ENCODE data around the gene SPATA31C1. TPM values are rescaled to one million over a fixed set of nuclear protein-coding genes. Genes with fewer than 3 reads are reported as not detected.
"Not testable (repeated sequence)": the region's sequence is repeated elsewhere in the genome, so short reads cannot be mapped to it uniquely, and the experiment has no call there.

Gene SPATA31C1
- total RNA-seq, 2 donors from 2014 or later, result not detected

- H3K36me3 Mint-ChIP-seq, result no peaks in the 10 kb centered on the region
- no peak for DNase-seq (ENCODE audit: low spot score)
- peaks cover 10 to 27% of the 10 kb centered on the region in 2 donors for H3K27me3 Mint-ChIP-seq
- no peak overlapping the region for H3K27ac Mint-ChIP-seq
- no peak for ATAC-seq
- no peaks in the 10 kb centered on the region for H3K4me1 Mint-ChIP-seq (ENCODE audit: low read depth in 2 of 2)
- no peaks in the 10 kb centered on the region for H3K9me3 Mint-ChIP-seq
- H3K4me3 Mint-ChIP-seq, result no peak overlapping the region
Observed at GRCh38 chr9:87890837-87891236, 26.9 kb upstream of the SPATA31C1 start.

- Mint-ChIP-seq H3K4me1 (ENCODE audit: low read depth in 2 of 2) (no peaks in the 10 kb centered on the region), H3K27me3 (peaks cover 10 to 27% of the 10 kb centered on the region in 2 donors), H3K9me3 (no peaks in the 10 kb centered on the region), H3K36me3 (no peaks in the 10 kb centered on the region), H3K4me3 (no peak overlapping the region), H3K27ac (no peak overlapping the region)
- no peak for DNase-seq (ENCODE audit: low spot score)
- no peak for ATAC-seq
Observed at GRCh38 chr9:87891754-87892153, 26.0 kb upstream of the SPATA31C1 start.

- H3K9me3 Mint-ChIP-seq, result peaks cover 3% of the 10 kb centered on the region
- H3K36me3 Mint-ChIP-seq, result no peaks in the 10 kb centered on the region
- DNase-seq (ENCODE audit: low spot score) (no peak), ATAC-seq (no peak)
- peaks cover 17 to 35% of the 10 kb centered on the region in 2 donors for H3K27me3 Mint-ChIP-seq
- no peak overlapping the region for H3K27ac Mint-ChIP-seq
- no peak overlapping the region for H3K4me3 Mint-ChIP-seq
- H3K4me1 Mint-ChIP-seq (ENCODE audit: low read depth in 2 of 2), result no peaks in the 10 kb centered on the region
Observed at GRCh38 chr9:87892956-87893355, 24.8 kb upstream of the SPATA31C1 start.

- no peaks in the 10 kb centered on the region for H3K36me3 Mint-ChIP-seq
- H3K9me3 Mint-ChIP-seq, result peaks cover 3% of the 10 kb centered on the region
- H3K4me3 Mint-ChIP-seq, result no peak overlapping the region
- H3K4me1 Mint-ChIP-seq (ENCODE audit: low read depth in 2 of 2), result no peaks in the 10 kb centered on the region
- DNase-seq (ENCODE audit: low spot score) (no peak), ATAC-seq (no peak)
- H3K27me3 Mint-ChIP-seq, result peaks cover 25 to 55% of the 10 kb centered on the region in 2 donors
- H3K27ac Mint-ChIP-seq, result no peak overlapping the region
Observed at GRCh38 chr9:87894998-87895625, 22.6 kb upstream of the SPATA31C1 start.

GRCh38 chr9:87896891-87897290 lies 20.9 kb upstream of the SPATA31C1 start:
- H3K36me3 Mint-ChIP-seq, result peaks cover 7% of the 10 kb centered on the region
- DNase-seq (ENCODE audit: low spot score) (no peak), ATAC-seq (no peak)
- no peaks in the 10 kb centered on the region for H3K4me1 Mint-ChIP-seq (ENCODE audit: low read depth in 2 of 2)
- H3K27ac Mint-ChIP-seq, result no peak overlapping the region
- H3K4me3 Mint-ChIP-seq, result no peak overlapping the region
- peaks cover 3% of the 10 kb centered on the region for H3K9me3 Mint-ChIP-seq
- H3K27me3 Mint-ChIP-seq, result peaks cover 22 to 56% of the 10 kb centered on the region in 2 donors

GRCh38 chr9:87898151-87898550 lies 19.6 kb upstream of the SPATA31C1 start:
- Mint-ChIP-seq H3K4me3 (no peak overlapping the region), H3K4me1 (ENCODE audit: low read depth in 2 of 2) (no peaks in the 10 kb centered on the region), H3K36me3 (peaks cover 9% of the 10 kb centered on the region), H3K9me3 (peaks cover 6% of the 10 kb centered on the region), H3K27ac (no peak overlapping the region), H3K27me3 (peaks cover 25 to 57% of the 10 kb centered on the region in 2 donors)
- DNase-seq (ENCODE audit: low spot score) (no peak), ATAC-seq (no peak)

- ATAC-seq; DNase-seq (ENCODE audit: low spot score); H3K4me1 Mint-ChIP-seq (ENCODE audit: low read depth in 2 of 2); H3K4me3 Mint-ChIP-seq; H3K9me3 Mint-ChIP-seq; H3K27ac Mint-ChIP-seq: not testable (repeated sequence)
- H3K27me3 Mint-ChIP-seq, result peaks cover 26 to 58% of the 10 kb centered on the region in 2 donors
- peaks cover 18% of the 10 kb centered on the region for H3K36me3 Mint-ChIP-seq
Observed at GRCh38 chr9:87902371-87902770, 15.4 kb upstream of the SPATA31C1 start.

GRCh38 chr9:87909310-87910041 lies 8.3 kb upstream of the SPATA31C1 start:
- no peaks in the 10 kb centered on the region for H3K9me3 Mint-ChIP-seq
- ATAC-seq, result peak; percentile 43 to 64
- peaks cover 10 to 31% of the 10 kb centered on the region in 2 donors for H3K27me3 Mint-ChIP-seq
- H3K27ac Mint-ChIP-seq, result no peak overlapping the region
- H3K36me3 Mint-ChIP-seq, result peaks cover 7% of the 10 kb centered on the region
- H3K4me3 Mint-ChIP-seq, result no peak overlapping the region
- no peaks in the 10 kb centered on the region for H3K4me1 Mint-ChIP-seq (ENCODE audit: low read depth in 2 of 2)
- no peak for DNase-seq (ENCODE audit: low spot score)

- DNase-seq (ENCODE audit: low spot score) (no peak), ATAC-seq (no peak)
- H3K9me3 Mint-ChIP-seq, result no peaks in the 10 kb centered on the region
- no peak overlapping the region for H3K27ac Mint-ChIP-seq
- peaks cover 7 to 23% of the 10 kb centered on the region in 2 donors for H3K27me3 Mint-ChIP-seq
- no peaks in the 10 kb centered on the region for H3K4me1 Mint-ChIP-seq (ENCODE audit: low read depth in 2 of 2)
- no peaks in the 10 kb centered on the region for H3K36me3 Mint-ChIP-seq
- no peak overlapping the region for H3K4me3 Mint-ChIP-seq
Observed at GRCh38 chr9:87910821-87911220, 6.9 kb upstream of the SPATA31C1 start.

- ATAC-seq; H3K27me3 Mint-ChIP-seq; H3K4me1 Mint-ChIP-seq (ENCODE audit: low read depth in 2 of 2): not testable (repeated sequence)
Observed at GRCh38 chr9:87919013-87919412, 1.3 kb downstream of the SPATA31C1 start.

GRCh38 chr9:87921561-87921960 lies 3.8 kb downstream of the SPATA31C1 start:
- H3K27me3 Mint-ChIP-seq; H3K36me3 Mint-ChIP-seq; H3K9me3 Mint-ChIP-seq; DNase-seq (ENCODE audit: low spot score); H3K27ac Mint-ChIP-seq; H3K4me1 Mint-ChIP-seq (ENCODE audit: low read depth in 2 of 2); H3K4me3 Mint-ChIP-seq; ATAC-seq: not testable (repeated sequence)

More at GRCh38 chr9:87919013-87919412, 1.3 kb downstream of the SPATA31C1 start:
- H3K27ac Mint-ChIP-seq; H3K9me3 Mint-ChIP-seq; H3K36me3 Mint-ChIP-seq; H3K4me3 Mint-ChIP-seq; DNase-seq (ENCODE audit: low spot score): not testable (repeated sequence)

- H3K27ac Mint-ChIP-seq; H3K9me3 Mint-ChIP-seq; H3K4me3 Mint-ChIP-seq; H3K27me3 Mint-ChIP-seq; H3K4me1 Mint-ChIP-seq (ENCODE audit: low read depth in 2 of 2); ATAC-seq; H3K36me3 Mint-ChIP-seq: not testable (repeated sequence)
- peak; percentile 61 for DNase-seq (ENCODE audit: low spot score)
Observed at GRCh38 chr9:87923012-87923411, 5.2 kb downstream of the SPATA31C1 start.

- DNase-seq (ENCODE audit: low spot score); H3K4me1 Mint-ChIP-seq (ENCODE audit: low read depth in 2 of 2); H3K27ac Mint-ChIP-seq; H3K27me3 Mint-ChIP-seq; H3K36me3 Mint-ChIP-seq; H3K4me3 Mint-ChIP-seq; ATAC-seq; H3K9me3 Mint-ChIP-seq: not testable (repeated sequence)
Observed at GRCh38 chr9:87924851-87925250, 7.1 kb downstream of the SPATA31C1 start.

- not testable (repeated sequence) for H3K27me3 Mint-ChIP-seq; H3K27ac Mint-ChIP-seq; DNase-seq (ENCODE audit: low spot score); H3K36me3 Mint-ChIP-seq; H3K4me3 Mint-ChIP-seq; H3K9me3 Mint-ChIP-seq; H3K4me1 Mint-ChIP-seq (ENCODE audit: low read depth in 2 of 2); ATAC-seq
Observed at GRCh38 chr9:87929152-87929551, 11.4 kb downstream of the SPATA31C1 start.
